Ishikawa (cell line): Measurements from ENCODE around the gene RAPGEF5.

Experiments used
- EGR1 ChIP-seq: IDR thresholded peaks from 2 replicates; pipeline ENCODE4 v1.6.1; 2012
- EP300 ChIP-seq: IDR thresholded peaks from 2 replicates; pipeline ENCODE4 v1.6.1; 2012; ENCODE audit warnings: borderline replicate concordance
- FOXM1 ChIP-seq: IDR thresholded peaks from 2 replicates; pipeline ENCODE4 v1.6.1; 2012; ENCODE audit warnings: low read depth, borderline replicate concordance
- MAX ChIP-seq: IDR thresholded peaks from 2 replicates; pipeline ENCODE4 v1.6.1; 2012
- NFIC ChIP-seq: IDR thresholded peaks from 2 replicates; pipeline ENCODE4 v1.6.1; 2012
- RAD21 ChIP-seq: IDR thresholded peaks from 2 replicates; pipeline ENCODE4 v1.6.1; 2012; ENCODE audit warnings: low read depth
- REST ChIP-seq: IDR thresholded peaks from 2 replicates; pipeline ENCODE4 v1.6.1; 2012; ENCODE audit warnings: low read depth, mild to moderate bottlenecking
- TEAD4 ChIP-seq: IDR thresholded peaks from 2 replicates; pipeline ENCODE4 v1.6.1; 2012
- YY1 ChIP-seq: IDR thresholded peaks from 2 replicates; pipeline ENCODE4 v1.6.1; 2012; ENCODE audit warnings: low read depth
- ZBTB7A ChIP-seq: IDR thresholded peaks from 2 replicates; pipeline ENCODE4 v1.6.1; 2012; ENCODE audit warnings: low read depth

- TF ChIP-seq REST (no peak), RAD21 (no peak), TEAD4 (no peak), MAX (no peak), ZBTB7A (no peak), YY1 (no peak), FOXM1 (no peak), EP300 (no peak), NFIC (no peak), EGR1 (no peak)
Observed at GRCh38 chr7:22268884-22269421, 88.0 kb downstream of the RAPGEF5 start.
